Non-pigmented ciliary epithelial cell (primary cell): ENCODE data around the gene PI4K2A.
A peak's percentile ranks its signal among the peaks of the same experiment; 100 is the strongest.

ENCODE experiments used
- DNase-seq: peaks from one replicate; pipeline ENCODE4 v3.0.0-alpha.2; 2010; ENCODE audit warnings: low read depth

Gene PI4K2A

GRCh38 chr10:97640174-97640867, at the start of gene PI4K2A:
TSS of gene PI4K2A (plus strand) at chr10:97640671. CDS start at chr10:97640743, 72 bp downstream.
- peak; percentile 97 for DNase-seq

DNA sequence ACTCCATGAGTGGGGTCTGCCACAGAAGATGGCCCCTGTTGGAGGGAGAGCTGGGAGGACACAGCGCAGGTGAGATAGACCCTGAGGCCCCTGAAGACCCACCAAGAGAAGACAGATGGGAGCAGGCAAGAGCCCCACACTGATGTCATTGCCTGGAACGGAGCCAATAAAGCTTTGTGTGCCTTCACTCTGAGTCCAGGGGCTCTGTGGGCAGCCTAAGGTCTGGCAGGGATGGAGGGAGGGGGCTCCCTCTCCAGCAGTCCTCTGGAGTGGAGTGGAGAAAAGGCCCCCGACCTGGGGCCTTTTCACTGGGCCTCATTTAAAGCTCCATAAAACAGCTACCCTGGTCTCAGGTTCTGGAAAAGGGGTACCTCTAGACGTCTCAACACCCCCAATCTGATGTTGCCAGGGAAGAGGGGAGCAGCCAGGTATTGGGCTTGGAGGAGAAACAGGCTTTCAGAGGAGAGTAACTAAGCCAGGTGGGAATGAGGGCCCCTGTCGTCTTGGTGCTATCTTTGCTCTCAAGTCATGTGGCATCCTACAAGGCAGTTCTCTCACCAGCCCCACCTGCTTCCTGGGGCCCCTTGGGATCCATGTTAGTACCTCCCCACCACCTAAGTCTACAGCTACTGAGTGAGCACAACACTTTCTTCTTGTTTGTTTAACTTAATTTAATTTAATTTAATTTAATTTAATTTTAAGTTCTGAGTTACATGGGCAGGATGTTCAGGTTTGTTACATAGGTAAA, 49.5 kb upstream of the PI4K2A start:
- no peak for DNase-seq

GRCh38 chr10:97593421-97593820, 47.0 kb upstream of the PI4K2A start:
- DNase-seq: no peak

GRCh38 chr10:97596101-97597082, 44.1 kb upstream of the PI4K2A start:
- DNase-seq: peak; percentile 58

- DNase-seq: no peak
Observed at GRCh38 chr10:97597778-97598177, 42.7 kb upstream of the PI4K2A start.

- DNase-seq: no peak
Observed at GRCh38 chr10:97598407-97599271, 41.8 kb upstream of the PI4K2A start.

- DNase-seq: no peak
Observed at GRCh38 chr10:97599272-97599619, 41.2 kb upstream of the PI4K2A start.

DNA sequence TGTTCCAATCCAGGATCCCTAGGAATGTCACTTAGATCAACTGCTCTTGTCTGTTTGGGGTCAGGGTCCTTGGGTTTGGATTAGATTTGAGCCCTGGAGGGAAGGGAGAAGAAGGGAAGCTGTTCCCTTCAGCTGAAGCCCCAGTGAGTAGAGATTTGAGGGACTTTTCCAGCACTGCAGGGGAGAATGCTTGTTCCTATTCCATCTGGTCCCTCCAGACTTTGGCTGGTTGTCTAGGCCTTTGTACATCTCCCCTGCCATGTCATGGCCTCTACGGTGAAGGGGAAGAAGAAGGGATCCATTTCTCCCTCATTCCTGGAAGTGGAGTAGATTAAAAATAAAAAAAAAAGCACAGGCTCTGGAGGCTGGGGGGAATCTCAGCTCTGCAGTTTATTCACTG, 39.9 kb upstream of the PI4K2A start:
- DNase-seq: no peak

- no peak for DNase-seq
Observed at GRCh38 chr10:97601268-97602215, 38.9 kb upstream of the PI4K2A start.

- no peak for DNase-seq
Observed at GRCh38 chr10:97607095-97607636, 33.3 kb upstream of the PI4K2A start.

DNA sequence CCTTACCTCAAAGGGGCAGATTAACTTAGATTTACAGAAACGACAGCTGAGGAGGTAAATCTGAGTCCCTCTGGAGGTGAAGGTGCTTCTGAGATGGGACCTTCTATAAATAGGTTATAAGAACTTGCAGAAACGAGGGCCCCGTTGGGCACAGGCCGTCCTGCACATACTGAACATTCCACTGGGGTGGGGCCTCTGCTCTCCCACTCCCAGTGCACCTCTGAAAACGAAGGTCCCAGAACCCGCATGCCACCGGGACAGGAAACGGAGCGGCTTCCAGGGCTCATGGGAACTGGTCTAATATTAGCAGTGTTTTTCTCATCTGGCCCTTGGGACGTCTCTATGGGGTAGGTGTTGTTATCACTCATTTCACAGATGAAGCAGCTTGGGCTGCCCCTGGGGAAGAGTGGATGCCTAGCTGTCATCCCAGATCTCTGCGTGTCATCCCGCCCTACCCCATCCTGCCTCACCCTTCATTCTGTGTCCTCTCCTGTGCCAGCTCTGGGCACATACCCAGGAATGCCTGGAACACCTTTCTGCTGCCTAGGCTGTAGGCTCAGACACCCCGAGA, 31.4 kb upstream of the PI4K2A start:
- no peak for DNase-seq

DNA sequence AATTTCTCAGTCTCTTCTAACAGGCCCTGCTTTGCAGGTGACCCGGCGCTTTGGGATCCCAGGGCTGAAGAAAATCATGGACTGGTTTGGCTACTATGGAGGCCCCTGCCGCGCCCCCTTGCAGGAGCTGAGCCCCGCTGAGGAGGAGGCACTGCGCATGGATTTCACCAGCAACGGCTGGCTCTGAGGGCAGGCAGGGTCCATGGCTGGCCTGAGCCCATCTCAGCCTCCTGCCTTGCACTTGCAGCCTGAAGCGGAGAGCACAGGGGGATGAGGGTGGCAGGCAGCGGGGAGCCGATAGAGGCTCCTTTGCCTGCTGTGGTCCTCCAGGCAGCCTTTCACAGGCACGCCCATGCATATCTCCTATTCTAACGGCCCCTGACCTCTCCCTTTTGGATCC, 29.0 kb upstream of the PI4K2A start:
- DNase-seq: no peak

DNA sequence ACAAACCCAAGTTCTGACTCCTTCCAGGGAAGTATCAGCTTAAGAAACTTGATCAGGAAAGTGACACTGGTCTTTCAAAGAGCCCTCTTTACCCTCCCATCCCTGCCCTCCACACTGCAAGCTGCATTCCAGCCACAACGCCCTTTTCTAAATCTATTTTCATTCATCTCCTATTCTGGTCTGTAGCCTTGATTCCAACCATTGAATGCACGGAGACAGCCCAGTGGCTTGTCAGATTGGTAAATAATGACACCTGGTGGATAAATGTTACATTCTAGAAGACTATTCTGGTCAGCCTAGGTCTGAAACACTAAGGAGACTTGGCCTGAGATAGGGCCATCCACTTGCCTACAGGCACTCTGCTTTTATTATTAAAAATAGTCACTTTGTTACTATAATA, 28.1 kb upstream of the PI4K2A start:
- no peak for DNase-seq

DNA sequence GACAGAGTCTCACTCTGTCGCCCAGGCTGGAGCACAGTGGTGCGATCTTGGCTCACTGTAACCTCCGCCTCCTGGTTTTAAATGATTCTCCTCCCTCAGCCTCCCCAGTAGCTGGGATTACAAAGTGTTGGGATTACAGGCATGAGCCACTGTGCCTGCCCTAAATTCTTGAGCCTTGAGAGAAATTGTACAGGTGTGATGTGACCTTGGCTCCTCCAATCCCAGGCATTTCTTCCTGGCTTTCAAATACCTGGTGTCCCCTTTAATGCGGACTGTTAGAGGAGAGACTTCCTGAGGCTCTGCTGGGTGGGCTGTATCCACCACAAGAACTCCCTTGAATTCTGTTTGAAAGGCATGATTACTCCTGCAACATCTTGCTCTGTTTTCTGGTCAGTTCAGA, 22.2 kb upstream of the PI4K2A start:
- DNase-seq: no peak

DNA sequence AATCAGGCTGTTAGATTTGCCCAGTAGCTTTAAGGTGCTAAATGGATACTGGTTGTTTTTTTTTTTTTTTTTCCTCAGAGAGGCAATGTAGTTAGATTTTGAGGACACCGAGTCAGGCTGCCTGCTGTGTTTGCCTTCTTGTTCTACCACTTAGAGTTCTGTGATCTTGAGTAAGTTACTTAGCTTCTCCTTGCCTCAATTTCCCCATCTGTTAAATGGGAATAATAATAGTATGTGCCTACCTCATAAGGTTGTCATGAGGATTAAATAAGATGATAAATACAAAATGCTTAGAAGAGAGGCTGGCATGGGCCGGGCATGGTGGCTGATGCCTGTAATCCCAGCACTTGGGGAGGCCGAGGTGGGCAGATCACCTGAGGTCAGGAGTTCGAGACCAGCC, 21.7 kb upstream of the PI4K2A start:
- DNase-seq: no peak

- DNase-seq: no peak
Observed at GRCh38 chr10:97623277-97623676, 17.2 kb upstream of the PI4K2A start.

DNA sequence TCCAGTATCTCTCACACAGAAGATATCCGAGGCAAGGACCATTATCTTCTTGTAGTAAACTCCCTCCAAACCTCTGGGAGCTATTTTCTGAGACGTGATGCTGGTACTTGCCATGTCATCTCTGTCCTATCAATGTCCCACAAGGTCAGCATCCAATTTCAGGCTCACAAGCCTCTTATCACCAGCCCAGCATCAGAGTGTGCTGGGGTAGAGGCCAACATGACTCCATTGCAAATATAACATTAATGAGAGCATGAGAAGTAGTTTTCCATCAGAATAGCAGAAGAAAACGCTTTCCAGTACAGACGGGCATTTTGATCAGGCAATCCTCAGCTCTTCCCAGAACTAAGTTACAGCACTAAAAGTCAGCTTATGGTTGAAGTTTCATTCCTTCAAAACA, 12.7 kb upstream of the PI4K2A start:
- DNase-seq: no peak

GRCh38 chr10:97628228-97628627, 12.2 kb upstream of the PI4K2A start:
- DNase-seq: no peak

DNA sequence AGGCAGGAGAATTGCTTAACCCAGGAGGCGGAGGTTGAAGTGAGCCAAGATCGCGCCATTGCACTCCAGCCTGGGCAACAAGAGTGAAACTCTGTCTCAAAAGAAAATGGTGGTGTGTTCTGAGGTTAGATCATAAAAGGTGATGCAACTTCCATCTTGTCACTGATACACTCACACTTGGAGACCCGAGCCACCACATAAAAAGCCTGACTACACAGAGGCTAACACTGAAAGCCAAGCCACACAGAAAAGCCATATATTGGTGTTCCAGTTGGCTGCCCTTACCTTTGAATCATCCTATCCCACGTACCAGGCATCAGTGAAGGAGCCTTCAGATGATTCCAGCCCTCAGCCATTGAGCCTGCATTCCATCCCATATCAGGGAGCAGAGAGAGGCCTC, 11.2 kb upstream of the PI4K2A start:
- DNase-seq: no peak

DNA sequence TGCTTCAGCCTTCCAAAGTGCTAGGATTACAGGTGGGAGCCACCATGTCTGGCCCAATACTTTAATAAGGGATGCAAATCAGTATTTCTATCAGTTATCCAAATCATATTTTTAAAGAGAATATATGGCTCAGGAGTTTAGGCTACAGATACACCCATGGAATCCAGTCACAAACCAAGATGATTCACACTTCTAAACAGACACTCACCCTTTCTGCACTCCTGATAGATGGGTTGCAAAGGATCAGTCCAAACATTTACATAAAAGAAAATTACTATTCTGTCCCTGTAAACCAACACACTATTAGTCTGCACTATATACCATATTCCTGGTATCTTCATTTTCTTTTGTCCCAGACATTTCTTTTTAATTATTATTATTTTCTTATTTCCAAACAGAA, 9.4 kb upstream of the PI4K2A start:
- DNase-seq: no peak
